ENCODE measurements around the gene PC.
"Not testable (repeated sequence)": the region's sequence is repeated elsewhere in the genome, so short reads cannot be mapped to it uniquely, and the experiment has no call there.

Gene PC

DNA sequence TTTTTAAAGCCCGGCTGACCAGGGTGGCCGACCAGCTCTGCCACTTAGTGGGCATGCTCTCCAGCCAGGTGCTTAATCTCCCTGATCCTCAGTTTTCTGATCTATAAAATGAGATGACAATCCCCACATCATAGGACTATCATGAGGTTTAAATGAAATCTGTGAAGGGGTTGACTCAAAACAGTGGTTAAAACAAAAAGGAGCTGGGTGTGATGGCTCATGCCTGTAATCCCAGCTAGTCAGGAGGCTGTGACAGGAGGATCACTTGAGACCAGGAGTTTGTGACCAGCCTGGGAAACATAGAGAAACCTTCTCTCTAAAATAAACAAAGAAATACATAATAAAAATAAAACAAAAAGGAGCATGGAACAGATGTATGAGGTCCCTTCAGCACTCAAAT, 13.3 kb upstream of the PC start:
- H3K36me3 ChIP-seq (ENCODE audit: control insufficient read depth in 1 of 2, insufficient read depth in 2 of 2, low read length in 2 of 2), result no peaks in the 10 kb centered on the region
- H3K27ac ChIP-seq (ENCODE audit: low read depth, low read length), result peak overlapping the region; percentile 76
- no peaks in the 10 kb centered on the region for H3K27me3 ChIP-seq (ENCODE audit: control insufficient read depth in 1 of 2, insufficient read depth in 2 of 2, low read length in 2 of 2)
- H3K4me3 ChIP-seq (ENCODE audit: low read depth in 1 of 2, low read length in 2 of 2), result no peak overlapping the region
- peak overlapping the region in 1 of 2 donors; percentile 45 for H3K9ac ChIP-seq (ENCODE audit: low read depth in 1 of 2, low read length in 2 of 2)
- peaks cover 0 to 5% of the 10 kb centered on the region in 2 donors for H3K9me3 ChIP-seq (ENCODE audit: control insufficient read depth in 1 of 2, low read length in 2 of 2)
- peaks cover 19 to 30% of the 10 kb centered on the region in 2 donors for H3K4me1 ChIP-seq (ENCODE audit: control insufficient read depth in 1 of 2, insufficient read depth in 2 of 2, low read length in 2 of 2)

DNA sequence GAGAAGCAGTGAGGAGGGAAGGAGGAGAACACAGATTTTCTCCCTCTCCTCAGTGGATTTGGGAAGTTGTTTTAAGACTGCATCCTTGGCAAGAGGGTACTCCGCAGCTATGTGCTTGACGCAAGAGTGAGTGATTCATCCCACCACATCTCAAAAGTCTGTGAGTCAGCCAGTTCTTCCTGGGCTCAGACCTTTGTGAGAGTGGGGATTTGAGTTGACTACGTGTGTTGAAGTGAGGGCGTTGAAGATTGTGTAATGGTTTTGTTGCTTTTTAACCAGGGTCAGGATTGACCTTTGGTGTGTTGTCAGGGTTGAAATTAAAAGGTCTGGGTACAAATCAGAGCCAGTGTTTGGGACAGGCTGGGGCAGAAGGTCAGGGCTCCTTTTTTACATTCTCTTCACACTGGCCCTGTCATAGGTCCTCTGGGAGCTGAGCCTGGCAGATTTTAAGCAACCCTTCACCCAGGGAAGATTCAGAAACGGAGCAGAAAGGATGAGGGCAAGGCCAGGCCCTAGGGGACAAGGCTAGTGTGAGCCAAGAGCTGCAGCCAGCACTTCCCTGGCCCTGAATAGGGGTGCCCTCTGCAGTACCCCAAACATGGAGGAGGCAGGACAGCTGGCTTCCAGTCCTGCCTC, 12.7 kb upstream of the PC start:
- Histone ChIP-seq H3K27me3 (ENCODE audit: control insufficient read depth in 1 of 2, insufficient read depth in 2 of 2, low read length in 2 of 2) (no peaks in the 10 kb centered on the region), H3K27ac (ENCODE audit: low read depth, low read length) (peak overlapping the region; percentile 76), H3K9ac (ENCODE audit: low read depth in 1 of 2, low read length in 2 of 2) (peak overlapping the region; percentile 16 to 45), H3K9me3 (ENCODE audit: control insufficient read depth in 1 of 2, low read length in 2 of 2) (peaks cover 0 to 5% of the 10 kb centered on the region in 2 donors), H3K4me3 (ENCODE audit: low read depth in 1 of 2, low read length in 2 of 2) (no peak overlapping the region), H3K4me1 (ENCODE audit: control insufficient read depth in 1 of 2, insufficient read depth in 2 of 2, low read length in 2 of 2) (peaks cover 24 to 35% of the 10 kb centered on the region in 2 donors), H3K36me3 (ENCODE audit: control insufficient read depth in 1 of 2, insufficient read depth in 2 of 2, low read length in 2 of 2) (no peaks in the 10 kb centered on the region)

DNA sequence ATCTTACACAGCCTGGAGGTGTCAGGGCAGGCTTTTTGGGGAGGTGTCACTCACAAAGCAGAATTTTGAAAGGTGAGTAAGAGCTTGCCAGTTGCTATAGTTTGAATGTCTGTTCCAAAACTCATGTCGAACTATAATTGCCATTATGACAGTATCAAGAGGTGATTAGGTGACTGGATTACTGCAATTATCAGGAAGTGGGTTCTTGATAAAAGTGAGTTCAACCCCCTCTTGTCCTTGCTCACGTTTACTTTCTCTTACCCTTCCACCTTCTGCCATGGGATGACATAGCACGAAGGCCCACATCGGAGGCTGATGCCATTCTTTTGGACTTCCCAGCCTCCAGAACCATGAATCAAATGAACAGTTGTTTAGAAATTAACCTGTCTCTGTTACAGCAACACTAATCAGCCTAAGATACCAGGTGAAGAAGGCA, 12.2 kb upstream of the PC start:
- Histone ChIP-seq H3K4me3 (ENCODE audit: low read depth in 1 of 2, low read length in 2 of 2) (no peak overlapping the region), H3K27me3 (ENCODE audit: control insufficient read depth in 1 of 2, insufficient read depth in 2 of 2, low read length in 2 of 2) (no peaks in the 10 kb centered on the region), H3K27ac (ENCODE audit: low read depth, low read length) (peak overlapping the region; percentile 10), H3K36me3 (ENCODE audit: control insufficient read depth in 1 of 2, insufficient read depth in 2 of 2, low read length in 2 of 2) (no peaks in the 10 kb centered on the region), H3K9ac (ENCODE audit: low read depth in 1 of 2, low read length in 2 of 2) (no peak overlapping the region), H3K4me1 (ENCODE audit: control insufficient read depth in 1 of 2, insufficient read depth in 2 of 2, low read length in 2 of 2) (peaks cover 25 to 37% of the 10 kb centered on the region in 2 donors), H3K9me3 (ENCODE audit: control insufficient read depth in 1 of 2, low read length in 2 of 2) (peaks cover 0 to 5% of the 10 kb centered on the region in 2 donors)

DNA sequence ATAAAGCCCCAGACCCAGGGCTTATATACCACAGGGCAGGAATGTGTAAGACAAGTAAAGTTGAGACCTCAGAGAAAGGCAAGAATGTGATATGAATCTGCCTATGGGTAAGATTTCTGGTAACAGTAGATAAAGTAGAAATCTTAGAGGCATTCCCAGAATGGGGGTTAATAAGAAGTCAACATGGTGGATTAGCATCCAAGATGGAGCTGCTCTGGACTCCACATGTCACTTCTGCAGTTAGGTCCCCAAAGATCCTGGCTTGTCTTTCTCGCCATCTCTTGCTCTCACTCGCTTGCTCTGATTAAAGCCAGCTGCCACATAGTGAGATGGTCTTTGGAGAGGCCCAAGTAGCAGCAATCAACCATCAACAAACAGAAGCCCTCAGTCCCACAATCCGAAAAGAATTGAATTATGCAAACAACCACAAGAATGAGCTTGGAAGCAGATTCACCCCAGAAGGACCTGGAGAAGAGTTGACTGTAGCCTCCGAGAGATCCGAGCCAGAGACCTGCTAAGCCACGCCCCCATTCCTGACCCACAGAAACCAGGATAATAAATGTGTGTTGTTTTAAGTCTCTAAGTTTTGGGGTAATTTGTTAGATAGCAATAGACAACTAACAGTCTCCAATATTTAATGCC, 11.5 kb upstream of the PC start:
- Histone ChIP-seq H3K4me3 (ENCODE audit: low read depth in 1 of 2, low read length in 2 of 2) (no peak overlapping the region), H3K27me3 (ENCODE audit: control insufficient read depth in 1 of 2, insufficient read depth in 2 of 2, low read length in 2 of 2) (no peaks in the 10 kb centered on the region), H3K9me3 (ENCODE audit: control insufficient read depth in 1 of 2, low read length in 2 of 2) (peaks cover 0 to 5% of the 10 kb centered on the region in 2 donors), H3K9ac (ENCODE audit: low read depth in 1 of 2, low read length in 2 of 2) (no peak overlapping the region), H3K36me3 (ENCODE audit: control insufficient read depth in 1 of 2, insufficient read depth in 2 of 2, low read length in 2 of 2) (no peaks in the 10 kb centered on the region), H3K4me1 (ENCODE audit: control insufficient read depth in 1 of 2, insufficient read depth in 2 of 2, low read length in 2 of 2) (peaks cover 25 to 37% of the 10 kb centered on the region in 2 donors), H3K27ac (ENCODE audit: low read depth, low read length) (peak overlapping the region; percentile 10)

DNA sequence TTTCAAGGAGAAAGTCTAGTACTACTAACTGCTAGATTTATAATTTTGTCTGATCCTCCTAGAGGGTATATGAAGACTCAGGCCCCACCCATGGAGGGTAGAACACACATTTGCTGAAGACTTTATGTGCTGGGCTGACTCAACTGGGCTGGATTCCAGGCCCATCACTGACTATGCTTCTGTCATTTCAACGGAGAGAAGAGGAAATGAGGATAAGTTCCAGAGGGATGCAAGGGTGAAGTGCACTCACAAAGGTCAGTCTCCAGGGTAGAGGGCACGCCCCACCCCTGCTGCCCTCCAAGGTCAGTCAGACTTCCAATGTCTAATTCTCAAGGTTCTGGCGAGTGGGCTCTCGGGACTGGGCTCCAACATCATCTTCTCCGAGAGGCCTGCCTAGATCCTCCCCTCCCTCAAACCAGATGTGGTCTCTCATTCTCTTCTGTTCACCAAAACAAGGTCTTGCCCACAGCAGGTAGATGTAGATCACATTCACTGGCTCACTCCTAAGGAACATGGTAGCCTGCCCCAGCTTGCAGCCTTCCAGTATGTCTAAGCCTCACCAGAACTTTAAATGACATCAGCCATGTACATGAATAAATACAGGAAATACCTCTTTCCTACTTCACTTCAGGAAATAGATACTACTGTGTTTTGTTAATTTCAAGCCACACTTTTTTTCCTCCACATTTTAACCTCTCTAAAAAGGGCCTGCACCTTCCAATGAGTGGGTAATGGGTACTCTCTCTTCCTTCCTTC, 9.7 kb upstream of the PC start:
- no peaks in the 10 kb centered on the region for H3K27me3 ChIP-seq (ENCODE audit: control insufficient read depth in 1 of 2, insufficient read depth in 2 of 2, low read length in 2 of 2)
- no peaks in the 10 kb centered on the region for H3K36me3 ChIP-seq (ENCODE audit: control insufficient read depth in 1 of 2, insufficient read depth in 2 of 2, low read length in 2 of 2)
- no peak overlapping the region for H3K27ac ChIP-seq (ENCODE audit: low read depth, low read length)
- H3K9me3 ChIP-seq (ENCODE audit: control insufficient read depth in 1 of 2, low read length in 2 of 2), result peaks cover 0 to 5% of the 10 kb centered on the region in 2 donors
- H3K4me3 ChIP-seq (ENCODE audit: low read depth in 1 of 2, low read length in 2 of 2), result no peak overlapping the region
- H3K4me1 ChIP-seq (ENCODE audit: control insufficient read depth in 1 of 2, insufficient read depth in 2 of 2, low read length in 2 of 2), result peaks cover 25 to 37% of the 10 kb centered on the region in 2 donors
- H3K9ac ChIP-seq (ENCODE audit: low read depth in 1 of 2, low read length in 2 of 2), result no peak overlapping the region

DNA sequence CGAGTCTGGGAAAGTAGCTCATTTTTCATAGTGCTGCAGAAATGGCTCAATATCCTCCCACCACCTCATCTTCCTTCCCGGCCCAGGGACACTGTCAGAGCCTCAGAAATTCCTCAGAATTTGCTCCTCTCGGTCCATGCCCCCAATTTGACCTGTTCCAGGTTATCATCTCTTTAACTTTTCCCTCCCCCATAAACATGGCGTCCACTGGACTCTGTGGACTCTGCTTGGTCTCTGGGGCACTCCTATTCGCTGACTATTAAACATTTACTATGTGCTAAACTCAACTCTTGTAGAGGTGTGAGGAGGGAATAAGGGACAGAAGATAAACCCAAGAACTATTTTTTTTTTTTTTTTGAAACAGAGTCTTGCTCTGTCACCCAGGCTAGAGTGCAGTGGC, 8.2 kb upstream of the PC start:
- no peak overlapping the region for H3K27ac ChIP-seq (ENCODE audit: low read depth, low read length)
- H3K36me3 ChIP-seq (ENCODE audit: control insufficient read depth in 1 of 2, insufficient read depth in 2 of 2, low read length in 2 of 2), result no peaks in the 10 kb centered on the region
- no peak overlapping the region for H3K9ac ChIP-seq (ENCODE audit: low read depth in 1 of 2, low read length in 2 of 2)
- peaks cover 22 to 36% of the 10 kb centered on the region in 2 donors for H3K4me1 ChIP-seq (ENCODE audit: control insufficient read depth in 1 of 2, insufficient read depth in 2 of 2, low read length in 2 of 2)
- H3K27me3 ChIP-seq (ENCODE audit: control insufficient read depth in 1 of 2, insufficient read depth in 2 of 2, low read length in 2 of 2), result no peaks in the 10 kb centered on the region
- H3K9me3 ChIP-seq (ENCODE audit: control insufficient read depth in 1 of 2, low read length in 2 of 2), result peaks cover 0 to 5% of the 10 kb centered on the region in 2 donors
- H3K4me3 ChIP-seq (ENCODE audit: low read depth in 1 of 2, low read length in 2 of 2), result no peak overlapping the region

DNA sequence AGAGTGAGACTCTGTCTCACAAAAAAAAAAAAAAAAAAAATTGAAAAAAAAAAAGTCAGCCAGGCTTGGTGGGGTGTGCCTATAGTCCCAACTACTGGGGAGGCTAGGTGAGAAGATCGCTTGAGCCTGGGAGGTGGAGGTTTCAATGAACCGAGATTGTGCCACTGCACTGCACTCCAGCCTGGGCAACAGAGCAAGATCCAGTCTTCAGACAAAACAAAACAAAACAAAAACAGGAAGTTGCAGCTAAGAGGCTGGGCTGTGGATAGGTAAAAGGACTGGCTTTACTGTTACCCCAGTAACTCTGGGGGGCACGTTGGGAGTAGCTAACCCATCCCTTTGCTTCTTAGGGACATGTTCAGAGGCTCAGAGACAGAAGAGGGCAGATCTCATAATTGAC, 6.3 kb upstream of the PC start:
- no peaks in the 10 kb centered on the region for H3K27me3 ChIP-seq (ENCODE audit: control insufficient read depth in 1 of 2, insufficient read depth in 2 of 2, low read length in 2 of 2)
- no peaks in the 10 kb centered on the region for H3K9me3 ChIP-seq (ENCODE audit: control insufficient read depth in 1 of 2, low read length in 2 of 2)
- H3K36me3 ChIP-seq (ENCODE audit: control insufficient read depth in 1 of 2, insufficient read depth in 2 of 2, low read length in 2 of 2), result no peaks in the 10 kb centered on the region
- H3K27ac ChIP-seq (ENCODE audit: low read depth, low read length), result no peak overlapping the region
- H3K4me3 ChIP-seq (ENCODE audit: low read depth in 1 of 2, low read length in 2 of 2), result no peak overlapping the region
- H3K9ac ChIP-seq (ENCODE audit: low read depth in 1 of 2, low read length in 2 of 2), result no peak overlapping the region
- H3K4me1 ChIP-seq (ENCODE audit: control insufficient read depth in 1 of 2, insufficient read depth in 2 of 2, low read length in 2 of 2), result peaks cover 13 to 18% of the 10 kb centered on the region in 2 donors

DNA sequence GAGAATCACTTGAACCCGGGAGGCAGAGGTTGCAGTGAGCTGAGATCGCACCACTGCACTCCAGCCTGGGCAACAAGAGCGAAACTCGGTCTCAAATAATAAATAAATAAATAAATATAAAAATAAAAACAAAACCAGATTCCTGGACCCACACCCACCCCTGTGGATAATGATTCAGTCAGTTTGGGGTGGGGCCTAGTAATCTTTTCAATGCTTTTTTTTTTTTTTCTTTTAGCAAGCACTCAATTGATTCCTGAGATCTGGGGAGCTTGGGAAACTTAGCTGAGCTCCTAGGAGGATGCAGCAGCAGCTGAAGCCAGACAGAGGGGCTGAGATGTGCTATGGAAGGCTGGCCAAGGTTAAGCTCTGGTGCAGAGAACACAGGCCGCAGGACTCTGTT, 4.6 kb upstream of the PC start:
- Histone ChIP-seq H3K27ac (ENCODE audit: low read depth, low read length) (no peak overlapping the region), H3K9ac (ENCODE audit: low read depth in 1 of 2, low read length in 2 of 2) (no peak overlapping the region), H3K4me1 (ENCODE audit: control insufficient read depth in 1 of 2, insufficient read depth in 2 of 2, low read length in 2 of 2) (peaks cover 15 to 18% of the 10 kb centered on the region in 2 donors), H3K27me3 (ENCODE audit: control insufficient read depth in 1 of 2, insufficient read depth in 2 of 2, low read length in 2 of 2) (no peaks in the 10 kb centered on the region), H3K4me3 (ENCODE audit: low read depth in 1 of 2, low read length in 2 of 2) (no peak overlapping the region), H3K9me3 (ENCODE audit: control insufficient read depth in 1 of 2, low read length in 2 of 2) (no peaks in the 10 kb centered on the region), H3K36me3 (ENCODE audit: control insufficient read depth in 1 of 2, insufficient read depth in 2 of 2, low read length in 2 of 2) (no peaks in the 10 kb centered on the region)

DNA sequence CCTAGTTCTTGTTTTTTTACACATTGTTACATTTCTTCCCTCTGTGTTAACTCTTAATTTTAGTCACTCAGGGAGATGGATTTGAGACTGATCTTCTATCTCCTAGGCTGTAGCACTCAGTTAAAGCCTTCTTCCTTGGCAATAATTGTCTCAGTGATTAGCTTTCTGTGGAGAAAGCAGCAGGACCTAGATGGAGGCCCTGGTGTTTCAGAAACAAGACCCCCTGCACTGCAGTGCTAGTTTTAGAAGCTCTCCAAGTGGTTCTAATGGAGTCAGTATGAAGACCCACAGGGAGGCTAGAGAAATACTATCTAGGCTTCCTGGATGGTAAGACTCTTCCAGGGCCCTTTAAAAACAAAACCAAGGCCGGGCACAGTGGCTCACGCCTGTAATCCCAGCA, 4.1 kb upstream of the PC start:
- Histone ChIP-seq H3K4me1 (ENCODE audit: control insufficient read depth in 1 of 2, insufficient read depth in 2 of 2, low read length in 2 of 2) (peaks cover 16 to 17% of the 10 kb centered on the region in 2 donors), H3K9me3 (ENCODE audit: control insufficient read depth in 1 of 2, low read length in 2 of 2) (no peaks in the 10 kb centered on the region), H3K9ac (ENCODE audit: low read depth in 1 of 2, low read length in 2 of 2) (no peak overlapping the region), H3K4me3 (ENCODE audit: low read depth in 1 of 2, low read length in 2 of 2) (no peak overlapping the region), H3K27me3 (ENCODE audit: control insufficient read depth in 1 of 2, insufficient read depth in 2 of 2, low read length in 2 of 2) (no peaks in the 10 kb centered on the region), H3K36me3 (ENCODE audit: control insufficient read depth in 1 of 2, insufficient read depth in 2 of 2, low read length in 2 of 2) (no peaks in the 10 kb centered on the region), H3K27ac (ENCODE audit: low read depth, low read length) (no peak overlapping the region)

DNA sequence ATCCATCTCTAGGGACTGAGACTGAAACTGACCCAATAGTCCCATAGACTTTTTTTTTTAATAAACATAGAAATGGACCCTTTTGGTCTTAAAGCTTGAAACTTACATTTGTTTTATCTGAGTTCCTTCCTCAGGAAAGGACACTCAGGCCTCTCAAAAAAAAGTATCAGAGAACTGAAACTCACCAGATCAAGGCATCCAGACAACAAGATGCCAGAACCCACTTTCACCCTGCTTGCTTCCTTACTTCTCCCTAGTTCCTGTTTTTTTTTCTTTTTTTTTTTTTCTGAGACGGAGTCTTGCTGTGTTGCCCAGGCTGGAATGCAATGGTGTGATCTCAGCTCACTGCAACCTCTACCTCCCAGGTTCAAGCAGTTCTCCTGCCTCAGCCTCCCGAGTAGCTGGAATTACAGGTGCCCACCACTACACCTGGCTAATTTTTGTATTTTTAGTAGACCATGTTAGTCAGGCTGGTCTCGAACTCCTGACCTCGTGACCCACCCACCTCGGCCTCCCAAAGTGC, 3.6 kb upstream of the PC start:
- H3K27me3 ChIP-seq (ENCODE audit: control insufficient read depth in 1 of 2, insufficient read depth in 2 of 2, low read length in 2 of 2); H3K36me3 ChIP-seq (ENCODE audit: control insufficient read depth in 1 of 2, insufficient read depth in 2 of 2, low read length in 2 of 2); H3K9ac ChIP-seq (ENCODE audit: low read depth in 1 of 2, low read length in 2 of 2); H3K9me3 ChIP-seq (ENCODE audit: control insufficient read depth in 1 of 2, low read length in 2 of 2); H3K4me3 ChIP-seq (ENCODE audit: low read depth in 1 of 2, low read length in 2 of 2); H3K27ac ChIP-seq (ENCODE audit: low read depth, low read length): not testable (repeated sequence)
- H3K4me1 ChIP-seq (ENCODE audit: control insufficient read depth in 1 of 2, insufficient read depth in 2 of 2, low read length in 2 of 2), result peaks cover 20 to 21% of the 10 kb centered on the region in 2 donors
